ENCODE measurements around the gene PRADC1. TPM values are rescaled to one million over a fixed set of nuclear protein-coding genes. Genes with fewer than 3 reads are reported as not detected.
"Not testable (repeated sequence)": the region's sequence is repeated elsewhere in the genome, so short reads cannot be mapped to it uniquely, and the experiment has no call there.

PRADC1 gene
- total RNA-seq, 1 experiment from 2014 or later, result 35.7 TPM

- not testable (repeated sequence) for DNase-seq, H3K27me3 ChIP-seq, H3K4me3 ChIP-seq, H3K9me3 ChIP-seq, H3K36me3 ChIP-seq
Observed at GRCh38 chr2:73200281-73200680, 32.8 kb downstream of the PRADC1 start.

GRCh38 chr2:73197579-73197978 lies 35.5 kb downstream of the PRADC1 start:
- Histone ChIP-seq H3K9me3 (no peaks in the 10 kb centered on the region), H3K4me3 (no peak overlapping the region), H3K27me3 (peaks cover 2% of the 10 kb centered on the region; the same call in 1 of the 2 replicates), H3K36me3 (no peaks in the 10 kb centered on the region)
- DNase-seq, result no peak

GRCh38 chr2:73187549-73187948 lies 45.5 kb downstream of the PRADC1 start:
- H3K36me3 ChIP-seq, result no peaks in the 10 kb centered on the region
- no peak for DNase-seq
- no peaks in the 10 kb centered on the region for H3K9me3 ChIP-seq
- H3K27me3 ChIP-seq, result 0 out of 2 replicates have a peak, but pooled peaks cover 5% of the 10 kb centered on the region
- H3K4me3 ChIP-seq, result no peak overlapping the region

- DNase-seq, result no peak
- peaks cover 9% of the 10 kb centered on the region for H3K27me3 ChIP-seq
- no peaks in the 10 kb centered on the region for H3K9me3 ChIP-seq
- no peaks in the 10 kb centered on the region for H3K36me3 ChIP-seq
- no peak overlapping the region for H3K4me3 ChIP-seq
Observed at GRCh38 chr2:73185965-73186364, 47.1 kb downstream of the PRADC1 start.

Other genes starting within 250 kb of the PRADC1 start
- 2.4 and 6.2 TPM in 2 replicates for gene SFXN5, start 161.5 kb downstream of the PRADC1 start, total RNA-seq (2014; rRNA removed; shearing (Covaris generic); ENCODE audit: low replicate concordance)
- 25.8 and 43.8 TPM in 2 replicates for gene RAB11FIP5, start 120.3 kb downstream of the PRADC1 start, total RNA-seq (2014; rRNA removed; shearing (Covaris generic); ENCODE audit: low replicate concordance)
- gene NOTO, start 30.7 kb downstream of the PRADC1 start, total RNA-seq (2014; rRNA removed; shearing (Covaris generic); ENCODE audit: low replicate concordance), result 0.16 TPM in 1 of 2 replicates, not detected in the other
- 26.2 and 57.3 TPM in 2 replicates for gene SMYD5, start 19.0 kb downstream of the PRADC1 start, total RNA-seq (2014; rRNA removed; shearing (Covaris generic); ENCODE audit: low replicate concordance)
- gene CCT7, start 1.1 kb upstream of the PRADC1 start, total RNA-seq (2014; rRNA removed; shearing (Covaris generic); ENCODE audit: low replicate concordance), result 891 and 917 TPM in 2 replicates
- 0.32 and 1.4 TPM in 2 replicates for gene FBXO41, start 51.2 kb upstream of the PRADC1 start, total RNA-seq (2014; rRNA removed; shearing (Covaris generic); ENCODE audit: low replicate concordance)
- gene EGR4, start 60.3 kb upstream of the PRADC1 start, total RNA-seq (2014; rRNA removed; shearing (Covaris generic); ENCODE audit: low replicate concordance), result not detected in 2 replicates
- gene ALMS1, start 152.6 kb upstream of the PRADC1 start, total RNA-seq (2014; rRNA removed; shearing (Covaris generic); ENCODE audit: low replicate concordance), result 7.1 and 10.8 TPM in 2 replicates

Data from MG63 (cell line).